Stimulated activated CD8-positive, alpha-beta memory T cell treated with anti-CD3 and anti-CD28 coated beads, Interleukin-4, amount 100 ng/mL, for 4 hours (primary cell): ENCODE results near the gene POLA2.

Source experiments
- DNase-seq, 2 donors: peaks; one replicate each; pipeline ENCODE4 v3.0.0-alpha.2; 2020; ENCODE audit warnings: low read depth in 2 of 2, low spot score in 1 of 2

Gene POLA2

DNA sequence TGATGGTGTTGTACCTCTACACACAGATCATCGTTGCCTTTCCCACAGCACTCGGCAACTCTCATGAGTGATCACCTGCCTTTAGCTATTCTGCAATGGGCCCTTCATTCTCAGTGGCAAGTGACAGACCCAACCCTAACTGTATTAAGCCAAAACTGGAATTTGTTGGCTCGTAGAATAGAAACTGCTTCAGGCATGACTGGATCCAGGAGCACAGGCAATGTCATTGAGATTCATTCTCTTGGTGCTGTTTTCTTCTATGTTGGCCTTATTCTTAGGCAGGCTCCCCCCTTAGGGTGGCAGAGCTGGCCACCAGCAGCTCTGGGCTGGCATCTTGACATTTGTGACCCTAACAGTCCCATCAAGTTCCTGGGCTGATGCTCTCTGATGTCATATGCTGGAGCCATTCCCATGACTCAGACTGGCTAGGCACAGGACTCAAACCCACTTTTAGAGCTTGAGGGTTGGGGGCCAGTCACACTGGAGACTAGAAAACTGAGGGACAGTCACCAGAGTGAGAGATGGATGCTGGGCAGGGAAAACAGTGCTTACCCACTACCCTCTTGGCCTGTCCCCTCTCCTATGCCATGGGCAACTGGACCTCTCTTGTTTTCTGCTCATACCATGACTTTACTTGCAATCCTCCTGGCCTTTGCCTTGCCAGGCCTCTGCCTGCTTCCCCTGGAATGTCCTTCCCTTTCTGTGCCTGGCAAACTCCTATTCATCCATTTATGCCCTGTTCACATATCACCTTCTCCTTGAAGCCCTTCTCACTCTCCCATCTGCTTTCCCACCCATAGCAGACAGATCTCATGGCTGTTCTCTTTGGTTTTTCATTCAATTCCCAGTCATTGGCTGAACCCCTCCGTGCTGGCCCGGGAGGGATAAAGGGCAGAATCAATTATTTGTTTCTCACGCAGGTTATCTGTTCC lies 45.8 kb downstream of the POLA2 start:
- no peak for DNase-seq

DNA sequence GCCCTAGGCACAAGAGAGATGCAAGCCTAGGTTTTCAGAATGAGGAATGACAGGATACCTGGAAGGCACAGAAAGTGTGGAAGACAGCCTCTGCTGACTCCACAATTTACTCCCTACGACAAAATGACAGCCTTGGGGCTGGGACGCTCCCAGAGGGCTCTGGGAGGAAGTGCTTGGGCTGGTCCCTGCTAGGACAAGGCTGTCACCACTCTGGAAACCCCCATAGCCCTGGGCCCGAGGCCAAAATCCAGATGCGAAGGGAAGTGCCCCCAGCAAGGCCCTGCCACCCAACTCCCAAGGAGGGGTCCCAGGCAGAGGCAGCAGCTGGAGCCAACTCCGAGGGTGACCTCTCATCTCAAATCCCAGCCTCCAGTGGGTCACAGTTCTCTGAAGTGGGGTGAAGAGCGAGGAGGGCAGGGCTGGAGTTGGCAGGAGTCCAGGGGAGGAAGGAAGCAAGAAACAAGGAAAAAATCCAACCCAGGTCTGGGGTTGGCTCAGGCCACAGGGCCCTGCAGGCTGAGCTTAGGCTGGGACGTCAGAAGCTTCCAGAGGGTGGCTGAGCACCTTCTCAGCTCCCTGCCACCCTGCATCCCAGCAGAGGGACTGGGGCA lies 46.6 kb downstream of the POLA2 start:
- DNase-seq, result no peak

DNA sequence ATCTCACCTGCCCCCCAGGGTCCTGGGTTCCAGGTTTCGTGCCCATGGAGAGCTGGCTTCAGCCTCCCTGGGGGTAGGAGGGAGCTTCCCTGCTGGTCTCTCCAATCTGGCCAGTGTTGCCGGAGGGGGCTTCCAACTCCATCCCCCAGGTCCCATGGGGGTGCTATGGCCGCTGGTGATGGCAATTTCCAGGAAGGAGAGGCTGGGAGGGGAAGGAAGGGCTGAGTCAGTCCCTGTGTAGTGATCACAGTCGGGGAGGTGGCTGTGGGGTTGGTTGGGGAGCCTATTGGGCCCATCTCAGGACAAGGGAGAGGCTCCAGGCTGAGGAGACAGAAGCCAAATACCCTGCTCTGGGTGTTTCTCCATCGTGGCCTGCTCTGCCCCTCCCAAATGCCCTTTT lies 47.2 kb downstream of the POLA2 start:
- no peak for DNase-seq

DNA sequence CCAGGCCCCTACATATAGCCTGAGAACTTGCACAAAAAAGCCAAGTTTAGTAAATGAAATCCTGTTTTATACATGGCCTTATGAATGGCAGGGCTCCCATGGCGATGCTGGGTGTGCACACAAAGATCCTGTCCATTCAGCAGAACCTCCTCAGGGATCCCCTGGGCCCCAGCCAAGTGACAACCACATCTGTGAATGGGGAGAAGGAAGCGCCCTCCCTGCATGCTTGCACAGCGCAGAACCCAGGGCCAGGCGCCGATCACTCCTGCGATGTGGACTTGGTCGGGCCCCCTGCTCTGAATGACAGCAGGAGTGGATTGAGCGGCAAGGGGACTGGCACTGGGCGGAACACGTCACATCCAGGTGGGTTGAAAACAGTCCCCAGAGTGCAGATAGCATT lies 48.5 kb downstream of the POLA2 start:
- no peak for DNase-seq

DNA sequence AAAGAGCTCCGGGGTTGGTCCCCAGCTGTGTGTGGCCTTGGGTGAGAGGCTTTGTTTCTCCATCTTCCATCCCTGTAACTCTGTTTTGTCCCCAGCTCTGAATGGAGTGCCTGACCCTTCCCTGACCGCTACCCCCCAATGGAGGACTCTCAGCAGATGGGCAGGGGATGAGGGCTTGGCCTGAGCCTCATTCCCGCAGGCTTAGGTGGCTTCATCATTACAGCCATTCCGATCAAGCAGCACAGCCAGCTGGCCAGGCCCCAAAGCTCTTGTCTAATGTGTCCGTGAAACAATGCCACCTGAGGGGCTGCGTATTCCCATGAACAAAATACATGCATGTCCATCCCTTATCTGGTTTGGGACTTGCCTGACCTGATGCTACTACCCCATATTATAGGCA lies 49.0 kb downstream of the POLA2 start:
- DNase-seq, result no peak

DNA sequence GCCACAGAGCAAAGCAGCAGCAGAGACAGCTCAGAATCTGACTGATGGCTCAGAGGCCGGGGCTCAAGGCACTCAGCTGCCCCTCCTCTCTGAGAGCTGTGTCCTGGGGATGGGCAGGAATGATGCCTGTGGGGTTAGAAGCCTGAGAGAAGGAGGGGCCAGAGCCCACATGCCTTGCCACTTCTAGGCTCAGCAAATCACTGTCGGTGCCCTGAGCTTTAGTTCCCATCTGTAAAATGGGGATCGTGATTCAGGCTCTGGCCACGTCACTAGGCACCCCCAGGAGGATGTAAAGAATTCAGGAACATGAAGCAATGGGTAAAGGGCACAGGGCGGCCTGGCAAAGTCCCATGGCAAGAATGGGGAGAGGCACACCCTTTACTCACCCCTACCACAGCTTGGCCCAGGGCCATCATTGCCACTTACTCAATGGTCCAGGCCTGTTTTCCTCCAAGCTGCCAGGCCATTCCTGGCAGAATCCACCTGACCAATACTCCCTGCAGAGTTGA lies 49.5 kb downstream of the POLA2 start:
- no peak for DNase-seq

DNA sequence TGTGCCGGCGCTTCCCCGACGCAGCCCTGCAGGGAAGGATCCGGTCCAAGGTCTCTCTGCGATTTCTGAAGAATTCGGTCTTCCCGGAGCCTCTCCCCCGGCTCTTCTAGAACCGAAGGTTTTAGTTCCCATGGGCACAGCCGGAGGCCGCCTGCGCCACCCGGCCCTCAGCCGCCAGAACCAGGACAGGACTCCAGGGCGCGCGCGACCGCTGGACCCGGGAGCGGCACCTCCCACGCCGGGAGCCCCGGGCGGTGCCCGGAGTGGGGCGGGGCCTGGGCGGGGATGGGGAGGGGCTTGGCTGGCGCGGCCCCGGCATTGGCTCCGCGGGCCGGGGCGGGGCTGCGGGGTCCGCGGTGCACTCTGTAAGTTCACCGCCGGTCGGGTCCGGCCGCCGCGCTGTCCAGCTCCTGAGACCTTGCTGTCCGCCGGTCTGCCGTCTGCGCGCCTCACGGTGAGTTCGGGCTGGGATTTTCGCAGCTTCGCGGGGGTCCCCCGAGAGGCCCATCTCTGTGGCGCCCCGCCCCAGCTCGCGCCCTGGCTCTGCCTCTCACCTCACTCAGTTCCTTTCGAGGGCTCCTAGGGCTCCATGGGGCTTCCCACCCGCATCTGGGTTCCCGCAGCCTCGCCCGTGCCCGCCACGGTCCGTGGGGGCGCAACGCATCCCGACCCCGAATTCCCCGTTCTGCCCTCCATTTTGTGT lies 52.9 kb downstream of the POLA2 start, which contains the start of gene CDC42EP2:
CDC42EP2 (plus strand) TSS at position 366 of the 703 bp plus-strand sequence. CDS start 6,033 bp downstream, outside the sequence.
- DNase-seq, result peak; percentile 38 to 43

DNA sequence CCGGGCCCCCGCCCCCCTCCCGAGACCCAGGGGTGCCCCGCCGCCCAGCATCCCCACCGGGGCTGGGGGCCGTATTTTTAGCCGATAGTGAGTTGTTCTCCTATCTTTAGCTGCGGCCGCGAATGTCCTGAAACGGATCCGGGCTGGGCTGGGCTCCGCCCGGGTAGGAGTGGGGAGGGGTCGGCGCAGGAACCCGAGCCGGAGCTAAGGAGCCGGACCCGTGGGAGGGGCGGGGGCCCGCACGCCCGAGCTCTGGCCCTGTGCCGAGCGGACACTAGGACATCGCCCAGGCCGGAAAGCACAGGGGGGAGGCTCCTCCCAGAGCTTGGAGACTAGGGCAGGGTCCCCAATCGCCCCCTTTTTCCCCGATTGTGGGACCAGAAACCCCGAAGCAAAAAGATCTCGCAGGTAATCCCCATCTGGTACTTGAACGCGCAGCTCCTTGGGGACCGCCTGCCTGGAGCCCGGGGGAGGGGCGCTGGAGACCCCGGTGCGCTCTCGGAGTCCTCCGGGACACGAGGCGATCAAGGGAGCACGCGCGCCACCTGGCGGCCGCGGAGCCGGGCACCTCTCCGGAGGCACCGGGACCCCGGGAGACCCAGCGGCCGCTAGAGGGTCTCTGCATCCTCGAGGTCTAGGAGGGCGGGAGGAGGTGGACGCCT lies 53.6 kb downstream of the POLA2 start:
- DNase-seq, result peak; percentile 61 to 75

DNA sequence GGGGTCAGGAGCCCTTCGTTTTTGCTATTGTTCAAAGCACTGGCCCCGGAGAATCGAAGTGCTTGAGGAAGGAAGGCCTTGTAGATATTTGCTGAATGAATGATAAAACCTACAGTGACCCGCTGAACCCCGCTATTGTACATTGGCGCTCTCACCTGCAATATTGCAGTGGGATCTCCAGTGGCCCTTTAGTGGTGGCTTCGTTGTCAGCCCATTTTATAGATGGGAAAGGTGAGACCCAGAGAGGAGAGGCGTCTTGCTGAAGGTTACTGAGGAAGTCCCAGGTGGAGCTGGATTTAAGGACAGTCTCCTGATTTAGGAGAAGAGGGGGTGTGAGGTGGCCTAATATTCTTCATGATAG lies 54.1 kb downstream of the POLA2 start:
- DNase-seq, result no peak

DNA sequence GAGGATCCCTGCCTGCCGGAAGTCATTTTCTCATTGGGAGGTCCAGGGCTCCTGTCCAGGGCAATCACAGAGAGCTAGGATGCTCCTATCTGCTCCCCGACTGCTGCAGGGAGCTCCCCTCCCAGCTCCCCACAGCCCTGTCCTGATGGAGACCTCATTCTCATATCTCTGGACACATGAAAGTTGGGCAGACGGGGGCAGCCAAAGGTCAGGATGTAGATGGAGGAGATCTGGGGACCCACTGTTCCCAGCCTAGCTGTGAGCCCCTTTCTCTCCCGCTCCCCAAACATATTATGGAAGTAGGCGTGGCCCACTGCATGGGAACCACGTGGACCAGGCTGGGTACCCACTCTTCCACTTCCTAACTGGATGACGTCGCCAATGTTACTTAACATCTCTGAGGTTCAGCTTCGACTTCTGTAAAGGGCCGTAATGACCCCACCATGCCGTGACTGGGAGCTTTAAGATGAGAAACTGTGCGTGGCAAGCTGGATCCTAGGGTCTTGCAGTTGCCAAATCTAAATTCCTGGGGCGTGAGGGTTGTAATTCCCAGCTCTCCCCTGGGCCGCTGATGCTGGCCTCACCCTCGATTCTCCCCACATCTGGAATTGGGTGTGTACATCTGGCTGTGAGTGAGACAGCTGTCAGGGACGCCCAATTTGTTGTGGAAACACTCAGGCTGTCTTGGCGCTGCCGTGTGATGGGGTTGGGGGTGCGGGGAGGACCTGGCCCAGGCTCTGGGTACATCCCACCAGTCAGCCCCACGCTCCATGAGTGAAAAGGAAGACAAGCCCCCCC lies 54.7 kb downstream of the POLA2 start:
- DNase-seq, result no peak

DNA sequence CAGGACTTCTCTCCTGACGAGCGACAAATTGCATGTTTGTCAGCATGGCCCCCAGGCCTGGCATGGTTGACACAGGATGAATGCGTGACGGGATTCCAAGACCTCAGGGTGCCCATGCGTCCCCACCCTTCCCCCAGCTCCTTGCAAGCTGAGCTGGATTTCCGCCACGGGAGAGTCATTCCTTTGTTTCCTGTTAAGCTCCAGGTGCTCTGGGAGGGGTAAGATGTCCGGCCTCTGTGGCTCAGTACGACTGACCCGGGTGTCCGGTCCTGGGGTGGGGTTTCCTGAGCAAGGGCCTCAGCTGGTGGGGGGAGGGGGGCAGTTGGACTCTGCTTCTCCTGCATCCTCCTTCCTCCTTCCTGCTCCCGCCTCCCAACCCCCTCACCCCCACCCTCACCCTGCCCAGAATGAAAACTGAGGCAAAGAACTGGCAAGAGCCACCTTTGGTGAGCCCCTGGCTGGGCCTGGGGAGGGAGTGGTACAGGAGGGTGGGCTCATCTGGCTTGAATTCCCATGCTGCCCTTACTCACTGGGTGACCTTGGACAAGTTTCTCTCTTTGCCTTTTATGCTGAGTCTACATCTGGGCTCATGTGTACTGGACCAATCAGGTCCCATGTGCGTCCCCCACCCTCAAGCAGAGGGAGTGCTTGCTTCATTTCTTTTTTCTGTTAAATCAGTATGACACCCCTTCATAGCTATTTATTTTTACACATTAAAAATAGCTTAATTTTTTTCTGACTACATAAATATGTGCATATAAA lies 55.4 kb downstream of the POLA2 start:
- no peak for DNase-seq

DNA sequence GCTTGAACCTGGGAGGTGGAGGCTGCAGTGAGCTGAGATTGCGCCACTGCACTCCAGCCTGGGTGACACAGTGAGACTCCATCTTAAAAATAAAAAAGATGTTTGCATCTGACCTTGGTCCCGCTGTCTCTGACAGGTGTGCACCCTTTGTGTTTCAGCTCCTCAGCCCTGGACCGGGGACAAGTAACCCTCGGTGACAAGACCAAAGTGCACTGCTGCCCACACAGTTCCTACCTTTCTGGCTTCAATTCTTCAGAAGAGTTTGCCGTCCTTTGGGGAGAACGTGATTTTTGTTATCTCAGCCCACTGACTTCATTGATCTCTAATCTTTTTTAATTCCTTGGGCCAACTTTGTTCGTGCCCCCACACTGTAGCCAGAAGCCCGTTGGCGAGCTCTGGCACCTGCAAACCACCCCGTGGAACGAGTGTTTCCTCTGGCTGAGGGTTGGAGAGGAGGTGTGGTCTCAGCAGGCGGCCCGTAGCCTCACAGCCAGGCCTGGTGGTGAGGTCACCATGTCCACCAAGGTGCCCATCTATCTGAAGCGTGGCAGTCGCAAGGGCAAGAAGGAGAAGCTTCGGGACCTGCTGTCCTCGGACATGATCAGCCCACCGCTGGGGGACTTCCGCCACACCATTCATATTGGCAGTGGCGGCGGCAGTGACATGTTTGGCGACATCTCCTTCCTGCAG lies 58.8 kb downstream of the POLA2 start:
- no peak for DNase-seq

DNA sequence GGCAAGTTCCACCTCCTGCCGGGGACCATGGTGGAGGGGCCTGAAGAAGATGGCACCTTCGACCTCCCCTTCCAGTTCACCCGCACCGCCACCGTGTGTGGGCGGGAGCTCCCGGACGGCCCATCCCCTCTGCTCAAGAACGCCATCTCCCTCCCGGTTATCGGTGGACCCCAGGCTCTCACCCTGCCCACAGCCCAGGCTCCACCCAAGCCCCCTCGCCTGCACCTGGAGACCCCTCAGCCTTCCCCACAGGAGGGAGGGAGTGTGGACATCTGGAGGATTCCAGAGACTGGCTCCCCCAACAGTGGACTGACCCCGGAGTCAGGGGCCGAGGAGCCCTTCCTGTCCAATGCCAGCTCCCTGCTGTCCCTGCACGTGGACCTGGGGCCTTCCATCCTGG lies 59.3 kb downstream of the POLA2 start:
- DNase-seq, result no peak

DNA sequence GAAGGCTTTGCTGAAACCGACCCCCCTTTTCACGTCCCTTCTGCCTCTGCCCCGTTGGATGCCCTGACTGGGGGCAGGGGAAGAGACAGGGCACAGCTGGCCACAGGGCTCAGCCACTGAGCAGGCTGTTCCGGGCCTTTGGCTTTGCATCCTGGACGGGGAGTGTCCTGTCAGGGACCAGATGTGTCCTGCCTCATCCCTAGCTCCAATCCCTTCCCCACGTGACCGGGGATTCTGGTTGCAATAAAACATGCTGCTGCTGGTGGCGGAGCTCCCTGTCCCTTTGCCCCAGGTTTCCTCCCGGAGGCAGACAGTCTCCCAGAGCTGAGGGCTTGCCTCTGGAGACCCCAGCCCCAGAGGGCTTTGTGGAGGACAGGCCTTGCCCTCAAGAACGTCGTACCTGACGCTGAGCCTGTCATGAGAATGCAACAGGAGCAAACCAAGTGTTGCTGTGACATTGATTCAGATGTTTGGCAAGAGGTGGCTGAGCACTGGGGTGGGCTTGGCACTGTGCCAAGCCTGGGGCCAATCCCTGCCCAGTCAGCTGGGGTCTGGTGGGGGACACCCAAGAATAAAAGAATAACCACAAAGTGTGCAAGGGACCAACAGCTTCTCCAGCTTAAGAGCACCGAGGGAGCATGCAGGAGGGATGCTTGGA lies 60.2 kb downstream of the POLA2 start:
- no peak for DNase-seq

DNA sequence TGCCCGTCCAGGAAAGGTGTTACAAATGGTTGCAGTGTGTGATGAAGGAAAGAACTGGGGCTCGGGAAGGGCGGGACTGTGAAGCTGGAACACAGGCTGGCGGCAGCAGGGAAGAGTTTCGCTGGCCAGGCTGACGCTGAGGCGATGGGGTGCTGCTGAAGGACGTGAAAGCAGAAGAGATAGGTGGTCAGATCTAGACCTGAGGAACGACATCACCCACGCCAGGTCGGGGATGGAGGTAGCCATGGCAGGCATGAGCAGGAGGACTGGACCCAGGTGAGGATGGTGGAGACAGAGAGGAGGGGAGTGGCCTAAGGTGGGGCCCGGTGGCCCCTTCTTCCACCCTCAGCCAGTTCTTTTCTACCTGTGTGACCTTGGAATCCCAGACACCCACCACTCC lies 62.1 kb downstream of the POLA2 start:
- DNase-seq, result no peak

DNA sequence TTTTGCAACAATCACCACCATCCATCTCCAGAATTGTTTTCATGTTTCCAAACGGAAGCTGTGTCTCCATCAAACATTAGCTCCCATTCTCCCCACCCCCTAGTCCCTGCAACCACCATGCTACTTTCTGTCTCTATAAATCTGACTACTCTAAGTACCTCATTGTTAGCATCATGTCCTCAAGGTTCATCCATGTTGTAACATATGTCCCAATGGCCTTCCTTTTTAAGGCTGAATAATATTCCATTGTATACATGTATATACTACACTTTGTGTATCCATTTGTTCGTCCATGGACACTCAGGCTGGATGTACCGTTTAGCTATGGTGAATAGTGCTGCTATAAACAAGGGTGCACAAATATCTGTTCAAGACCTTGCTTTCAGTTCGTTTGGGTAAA lies 63.7 kb downstream of the POLA2 start:
- no peak for DNase-seq

DNA sequence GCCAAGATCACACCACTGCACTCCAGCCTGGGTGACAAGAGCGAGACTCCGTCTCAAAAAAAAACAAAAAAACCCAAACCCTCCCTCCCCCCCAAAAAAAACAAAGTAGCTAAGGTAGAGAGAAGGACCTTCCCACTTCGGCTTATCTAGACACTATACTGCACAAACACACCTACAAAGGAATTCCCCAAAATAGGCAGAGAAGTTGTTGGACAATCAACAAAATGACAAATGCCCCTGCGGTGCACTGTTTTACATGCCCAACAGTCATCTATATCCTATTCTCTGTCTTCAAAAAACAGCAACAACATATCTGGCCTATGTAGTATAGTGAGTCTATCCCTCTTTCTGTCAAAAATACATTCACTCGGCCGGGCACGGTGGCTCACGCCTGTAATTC lies 65.3 kb downstream of the POLA2 start:
- no peak for DNase-seq

DNA sequence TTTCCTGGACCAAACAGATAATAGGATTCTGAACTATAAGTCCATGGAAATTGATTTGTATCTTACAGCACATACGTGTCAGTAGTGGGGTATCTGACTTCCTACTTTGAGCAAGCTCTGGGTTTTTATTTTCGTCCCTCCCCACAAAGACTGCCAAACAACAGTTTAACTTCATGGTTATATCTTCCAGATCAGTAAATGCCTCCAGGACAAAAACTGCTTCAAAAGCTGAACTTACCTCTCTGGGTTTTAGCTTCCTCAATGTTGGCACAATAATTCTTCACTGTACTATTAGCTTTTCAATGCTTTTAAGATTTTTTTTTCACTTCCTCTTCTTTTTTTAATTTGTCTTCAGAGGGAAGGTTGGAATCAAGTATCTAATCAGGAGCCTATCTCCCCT lies 67.7 kb downstream of the POLA2 start:
- no peak for DNase-seq
